ENCODE data around the gene GRIA3.

GRIA3 gene

DNA sequence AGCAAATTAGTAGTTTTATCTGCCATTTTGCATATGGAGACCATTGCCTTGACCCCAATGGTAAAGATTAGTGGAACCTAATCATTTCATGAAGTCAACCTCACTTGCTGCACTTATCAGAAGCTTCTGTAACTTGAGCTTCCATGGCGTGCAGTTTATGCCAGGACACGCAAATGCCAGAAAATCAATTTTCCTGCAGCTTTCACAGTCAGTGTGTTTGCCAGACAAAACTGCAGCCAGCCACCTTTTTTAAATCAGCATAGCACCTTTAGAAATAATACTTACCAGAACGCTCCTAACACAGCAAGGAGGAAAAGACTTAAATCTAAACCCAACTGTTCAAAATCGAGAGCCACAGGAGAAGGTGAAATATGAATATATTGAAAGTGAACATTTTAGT is 265.3 kb downstream of the GRIA3 start:
- H3K9me3 ChIP-seq (ENCODE audit: control insufficient read depth, insufficient read depth, low read length): no peaks in the 10 kb centered on the region
- H3K9ac ChIP-seq (ENCODE audit: low read depth, low read length): no peak overlapping the region
- H3K36me3 ChIP-seq (ENCODE audit: insufficient read depth, low read length): no peaks in the 10 kb centered on the region
- H3K4me1 ChIP-seq (ENCODE audit: insufficient read depth, low read length): no peaks in the 10 kb centered on the region

DNA sequence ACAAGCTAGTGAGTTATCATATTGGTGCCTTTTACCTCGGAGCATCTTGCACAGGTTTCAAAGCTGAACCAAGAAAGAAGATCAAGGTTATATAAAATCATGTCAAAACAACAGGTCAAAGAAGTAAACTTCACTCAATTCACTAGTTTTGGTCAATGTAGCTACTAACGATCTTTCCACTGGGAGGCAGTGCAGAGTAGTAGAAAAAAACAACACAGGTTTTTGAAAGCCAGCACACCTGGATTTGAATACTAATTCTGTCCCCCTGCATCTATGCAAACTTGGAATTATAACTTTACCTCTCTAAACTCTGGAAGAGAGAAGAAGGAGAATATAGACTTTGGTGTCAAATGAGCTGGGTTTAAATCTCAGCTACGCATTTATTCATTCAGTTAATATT is 266.1 kb downstream of the GRIA3 start:
- no peaks in the 10 kb centered on the region for H3K9me3 ChIP-seq (ENCODE audit: control insufficient read depth, insufficient read depth, low read length)
- no peaks in the 10 kb centered on the region for H3K36me3 ChIP-seq (ENCODE audit: insufficient read depth, low read length)
- no peaks in the 10 kb centered on the region for H3K4me1 ChIP-seq (ENCODE audit: insufficient read depth, low read length)
- H3K9ac ChIP-seq (ENCODE audit: low read depth, low read length): no peak overlapping the region

DNA sequence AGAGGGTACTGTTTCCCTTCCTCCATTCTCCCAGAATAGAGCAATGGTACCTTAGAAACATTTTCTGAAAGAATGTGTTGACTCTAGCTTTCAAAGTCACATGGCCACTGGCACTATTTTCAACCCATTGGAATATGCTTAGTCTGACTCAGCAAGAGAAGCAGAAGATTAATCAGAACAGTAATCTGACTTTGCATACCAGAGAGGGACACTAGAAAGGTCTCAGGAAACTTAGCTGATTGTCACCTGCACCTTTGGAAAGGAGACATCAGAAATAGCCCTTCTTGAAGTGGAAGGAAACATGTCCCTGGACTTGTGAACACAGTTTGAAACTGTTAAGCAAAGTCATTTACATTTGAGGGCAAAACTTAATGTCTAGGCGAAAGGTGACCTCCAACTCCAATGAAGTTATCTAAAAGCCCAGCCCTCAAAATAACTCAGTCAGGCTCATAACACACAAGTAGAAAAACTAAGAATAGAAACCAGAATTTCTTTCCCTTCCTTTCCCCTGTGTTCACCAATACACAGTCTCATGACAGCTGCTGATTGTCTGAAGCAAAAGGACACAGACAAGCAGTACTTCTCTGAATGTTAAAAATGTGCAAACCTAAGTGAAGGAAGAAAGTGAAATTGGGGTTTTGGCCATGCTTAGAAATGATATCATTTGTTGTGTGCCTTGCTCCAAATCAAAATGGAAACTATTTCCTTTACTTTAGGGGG is 270.8 kb downstream of the GRIA3 start:
- H3K9ac ChIP-seq (ENCODE audit: low read depth, low read length): no peak overlapping the region
- no peaks in the 10 kb centered on the region for H3K4me1 ChIP-seq (ENCODE audit: insufficient read depth, low read length)
- no peaks in the 10 kb centered on the region for H3K36me3 ChIP-seq (ENCODE audit: insufficient read depth, low read length)
- no peaks in the 10 kb centered on the region for H3K9me3 ChIP-seq (ENCODE audit: control insufficient read depth, insufficient read depth, low read length)

DNA sequence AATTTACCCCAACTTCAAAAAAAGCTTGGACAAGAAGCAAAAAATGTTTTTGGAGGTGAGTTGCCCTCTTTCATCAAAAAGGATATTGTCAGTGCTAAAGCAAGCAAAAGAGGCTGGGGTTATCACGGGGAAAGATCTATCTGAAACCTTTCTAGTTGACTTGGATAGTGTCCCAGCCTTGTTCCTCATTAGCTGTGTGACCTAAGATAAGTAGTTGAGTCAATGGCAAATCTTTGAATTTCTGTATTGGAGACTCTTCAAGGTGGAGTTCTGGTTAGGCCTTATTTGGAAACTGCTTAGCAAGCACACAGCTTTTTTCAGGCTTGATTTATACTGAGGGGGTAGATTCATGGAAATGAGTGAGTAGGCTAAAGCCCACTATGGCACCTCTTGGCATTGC is 271.6 kb downstream of the GRIA3 start:
- Histone ChIP-seq H3K36me3 (ENCODE audit: insufficient read depth, low read length) (no peaks in the 10 kb centered on the region), H3K9me3 (ENCODE audit: control insufficient read depth, insufficient read depth, low read length) (no peaks in the 10 kb centered on the region), H3K9ac (ENCODE audit: low read depth, low read length) (no peak overlapping the region), H3K4me1 (ENCODE audit: insufficient read depth, low read length) (no peaks in the 10 kb centered on the region)

DNA sequence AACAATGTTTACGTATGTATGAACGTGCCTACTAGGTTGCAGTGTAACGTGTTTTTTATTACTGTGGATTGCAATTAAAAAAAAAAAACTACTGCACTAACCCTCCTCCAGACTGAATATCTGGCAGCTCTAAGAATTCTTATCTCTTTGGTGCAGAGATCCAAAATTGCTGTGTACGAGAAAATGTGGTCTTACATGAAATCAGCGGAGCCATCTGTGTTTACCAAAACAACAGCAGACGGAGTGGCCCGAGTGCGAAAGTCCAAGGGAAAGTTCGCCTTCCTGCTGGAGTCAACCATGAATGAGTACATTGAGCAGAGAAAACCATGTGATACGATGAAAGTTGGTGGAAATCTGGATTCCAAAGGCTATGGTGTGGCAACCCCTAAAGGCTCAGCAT is 280.6 kb downstream of the GRIA3 start:
- Histone ChIP-seq H3K36me3 (ENCODE audit: insufficient read depth, low read length) (no peaks in the 10 kb centered on the region), H3K9ac (ENCODE audit: low read depth, low read length) (no peak overlapping the region), H3K4me1 (ENCODE audit: insufficient read depth, low read length) (no peaks in the 10 kb centered on the region), H3K9me3 (ENCODE audit: control insufficient read depth, insufficient read depth, low read length) (no peaks in the 10 kb centered on the region)

DNA sequence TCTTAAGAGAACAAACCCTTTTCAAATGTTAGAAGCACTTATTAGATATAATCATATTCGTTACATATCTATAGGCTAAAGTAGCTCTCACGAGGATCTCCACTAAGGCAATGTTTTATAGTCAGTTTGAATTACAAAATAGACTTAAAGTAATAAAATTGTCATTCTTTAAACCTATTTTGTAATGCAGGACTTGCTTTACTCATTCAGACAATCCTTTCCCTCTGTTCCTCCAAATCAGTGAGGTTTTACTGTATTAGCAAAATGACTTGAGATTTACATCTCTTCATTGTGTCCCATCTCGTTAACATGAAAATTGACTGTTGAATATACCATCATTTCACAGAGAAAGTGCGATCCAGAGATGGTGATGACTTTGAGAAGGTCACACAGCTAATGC is 284.4 kb downstream of the GRIA3 start:
- H3K36me3 ChIP-seq (ENCODE audit: insufficient read depth, low read length): no peaks in the 10 kb centered on the region
- no peak overlapping the region for H3K9ac ChIP-seq (ENCODE audit: low read depth, low read length)
- no peaks in the 10 kb centered on the region for H3K4me1 ChIP-seq (ENCODE audit: insufficient read depth, low read length)
- no peaks in the 10 kb centered on the region for H3K9me3 ChIP-seq (ENCODE audit: control insufficient read depth, insufficient read depth, low read length)

DNA sequence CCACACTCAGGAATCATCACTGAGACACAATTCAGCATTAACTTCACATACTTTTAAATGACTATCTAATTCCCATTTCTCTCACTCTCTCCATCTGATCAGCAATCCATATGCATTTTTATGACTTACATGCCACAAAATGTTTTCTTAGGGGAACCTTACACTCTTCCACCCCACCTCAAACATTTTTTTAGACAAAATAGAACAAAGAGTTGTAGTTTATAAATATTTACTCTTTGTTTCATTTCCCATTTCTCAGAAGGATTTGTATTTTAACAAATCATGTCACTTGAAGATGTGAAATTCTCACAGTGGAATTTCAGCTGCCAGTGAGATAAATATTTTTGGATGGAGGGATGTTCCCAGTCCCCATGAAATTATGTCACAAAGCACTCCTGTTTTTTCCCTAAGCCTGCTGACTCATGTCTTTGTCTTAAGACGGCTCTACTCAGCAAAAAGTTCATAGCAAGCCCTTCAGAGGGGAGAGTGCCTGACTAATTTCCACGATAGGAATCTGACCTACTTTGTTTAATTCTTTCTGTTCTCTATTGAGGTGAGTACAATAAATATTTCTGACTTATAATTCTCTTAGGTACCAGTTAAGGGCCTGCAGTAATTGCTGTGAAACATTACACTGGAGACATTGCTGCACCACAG is 291.1 kb downstream of the GRIA3 start:
- no peak overlapping the region for H3K9ac ChIP-seq (ENCODE audit: low read depth, low read length)
- H3K9me3 ChIP-seq (ENCODE audit: control insufficient read depth, insufficient read depth, low read length): no peaks in the 10 kb centered on the region
- no peaks in the 10 kb centered on the region for H3K36me3 ChIP-seq (ENCODE audit: insufficient read depth, low read length)
- 0 out of 2 replicates have a peak, but pooled peaks cover 8% of the 10 kb centered on the region for H3K4me1 ChIP-seq (ENCODE audit: insufficient read depth, low read length)

DNA sequence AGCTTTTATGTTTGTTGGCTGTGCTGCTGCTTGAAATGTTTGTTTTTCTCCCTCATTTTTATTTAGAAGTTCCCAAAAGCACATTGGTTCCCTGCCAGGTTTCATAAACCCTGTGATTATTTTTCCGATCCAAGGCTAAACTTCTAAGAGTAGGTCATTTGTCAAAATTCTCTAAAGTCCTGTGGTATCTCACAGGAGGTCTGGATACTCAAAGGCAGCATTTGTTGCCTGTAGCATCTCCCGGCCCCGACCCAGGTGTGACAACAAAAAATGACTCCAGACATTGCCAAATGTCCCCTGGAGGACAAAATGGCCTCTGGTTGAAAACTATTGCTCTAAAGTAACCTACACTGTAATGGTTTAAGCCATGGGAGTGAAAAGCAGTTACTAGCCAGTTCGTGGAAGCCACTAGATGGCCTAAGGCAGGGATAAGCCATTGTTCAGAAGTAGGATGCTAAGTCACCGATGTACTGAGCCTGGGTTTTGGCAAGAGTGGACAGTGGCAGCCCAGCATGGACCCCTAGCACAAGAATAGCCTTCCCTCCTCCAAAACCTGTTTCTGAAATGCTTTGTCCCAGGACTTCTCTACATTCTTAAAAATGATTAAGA is 292.6 kb downstream of the GRIA3 start:
- no peaks in the 10 kb centered on the region for H3K36me3 ChIP-seq (ENCODE audit: insufficient read depth, low read length)
- H3K9ac ChIP-seq (ENCODE audit: low read depth, low read length): no peak overlapping the region
- no peaks in the 10 kb centered on the region for H3K9me3 ChIP-seq (ENCODE audit: control insufficient read depth, insufficient read depth, low read length)
- H3K4me1 ChIP-seq (ENCODE audit: insufficient read depth, low read length): peaks cover 12% of the 10 kb centered on the region; the same call in 1 of the 2 replicates

DNA sequence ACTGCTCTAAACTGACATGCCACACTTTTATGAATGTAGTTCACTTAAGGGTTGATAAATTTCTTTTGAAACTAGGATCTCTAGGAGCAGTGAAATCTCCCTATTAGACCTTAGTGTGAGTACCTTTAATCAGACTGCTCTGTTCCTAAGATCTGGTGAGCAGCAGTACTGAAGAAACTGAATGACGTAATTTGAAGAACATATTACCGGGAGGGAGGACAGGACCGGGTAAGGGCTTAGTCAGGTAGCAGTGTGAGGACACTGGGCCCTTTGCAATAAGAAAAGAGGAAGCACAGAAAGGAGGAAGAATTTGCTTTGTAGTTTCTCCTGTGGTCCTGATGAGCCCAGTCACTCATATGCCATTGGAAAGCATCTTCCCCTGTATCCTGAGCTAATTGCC is 293.6 kb downstream of the GRIA3 start:
- Histone ChIP-seq H3K9me3 (ENCODE audit: control insufficient read depth, insufficient read depth, low read length) (no peaks in the 10 kb centered on the region), H3K36me3 (ENCODE audit: insufficient read depth, low read length) (no peaks in the 10 kb centered on the region), H3K9ac (ENCODE audit: low read depth, low read length) (no peak overlapping the region)

DNA sequence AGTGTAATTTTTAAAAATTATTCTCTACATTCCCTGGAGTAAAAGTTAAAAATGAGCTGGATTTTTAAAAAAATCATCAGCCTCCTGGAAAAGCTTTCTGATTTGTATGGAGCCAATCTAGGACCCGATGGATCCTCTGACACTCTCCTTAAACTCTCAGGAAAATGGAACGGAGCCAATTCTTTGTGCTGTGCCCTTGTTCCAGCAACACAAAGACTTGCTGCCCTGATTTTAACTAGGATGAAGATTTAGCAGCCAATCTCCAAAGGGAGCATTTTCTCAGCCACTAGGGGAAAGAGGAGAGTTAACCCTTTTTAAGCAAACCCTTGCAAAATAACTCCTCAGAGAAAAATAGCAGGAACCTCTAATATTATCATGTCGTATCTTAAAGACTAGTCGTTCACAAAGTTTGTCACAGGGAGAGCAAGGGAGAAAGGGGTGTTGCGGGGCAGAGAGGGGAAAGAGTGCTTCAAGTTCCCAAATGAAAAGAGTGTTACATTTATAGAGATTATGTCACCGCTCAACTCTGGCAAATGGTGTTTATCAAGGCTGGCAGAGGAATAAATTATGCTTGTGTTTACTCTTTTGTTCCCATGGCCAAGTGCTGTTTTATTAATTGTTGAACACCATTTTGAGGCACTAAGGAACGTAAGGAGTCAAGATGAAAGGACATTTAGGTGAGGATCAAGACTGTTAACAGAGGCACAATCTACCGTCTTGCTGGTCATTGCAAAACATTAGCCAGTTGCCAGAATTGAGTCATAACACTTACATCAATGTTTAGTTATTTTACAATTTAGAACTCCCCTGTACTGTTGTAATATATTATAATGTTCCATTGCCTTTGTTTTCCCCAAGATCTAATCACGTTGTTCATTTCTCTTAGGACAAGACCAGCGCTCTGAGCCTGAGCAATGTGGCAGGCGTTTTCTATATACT is 298.1 kb downstream of the GRIA3 start:
- H3K36me3 ChIP-seq (ENCODE audit: insufficient read depth, low read length): no peaks in the 10 kb centered on the region
- H3K9me3 ChIP-seq (ENCODE audit: control insufficient read depth, insufficient read depth, low read length): no peaks in the 10 kb centered on the region
- peaks cover 12% of the 10 kb centered on the region for H3K4me1 ChIP-seq (ENCODE audit: insufficient read depth, low read length)
- no peak overlapping the region for H3K9ac ChIP-seq (ENCODE audit: low read depth, low read length)

More for the DNA sequence above, 293.6 kb downstream of the GRIA3 start:
- H3K4me1 ChIP-seq (ENCODE audit: insufficient read depth, low read length): peaks cover 20% of the 10 kb centered on the region

DNA sequence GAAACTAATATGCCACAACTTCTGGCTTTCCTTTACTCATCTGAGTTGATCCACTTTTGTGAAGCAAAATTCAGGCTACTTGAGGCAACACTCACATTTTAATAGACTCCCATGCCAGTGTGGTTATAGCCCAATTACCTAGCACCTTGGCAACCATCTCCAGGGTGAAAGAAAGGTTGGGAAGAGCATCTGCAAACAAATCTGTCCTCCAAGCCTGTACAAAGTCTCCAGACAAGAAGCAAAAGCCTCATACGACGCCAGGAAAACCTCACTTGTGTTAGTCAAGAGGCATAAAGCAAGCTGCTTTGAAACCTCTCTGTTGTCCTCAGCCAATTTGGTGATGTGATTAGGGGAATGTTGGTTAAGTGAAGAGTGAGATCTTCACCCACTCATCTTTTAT is 302.2 kb downstream of the GRIA3 start:
- Histone ChIP-seq H3K9ac (ENCODE audit: low read depth, low read length) (no peak overlapping the region), H3K9me3 (ENCODE audit: control insufficient read depth, insufficient read depth, low read length) (no peaks in the 10 kb centered on the region), H3K4me1 (ENCODE audit: insufficient read depth, low read length) (peaks cover 18% of the 10 kb centered on the region), H3K36me3 (ENCODE audit: insufficient read depth, low read length) (no peaks in the 10 kb centered on the region)

DNA sequence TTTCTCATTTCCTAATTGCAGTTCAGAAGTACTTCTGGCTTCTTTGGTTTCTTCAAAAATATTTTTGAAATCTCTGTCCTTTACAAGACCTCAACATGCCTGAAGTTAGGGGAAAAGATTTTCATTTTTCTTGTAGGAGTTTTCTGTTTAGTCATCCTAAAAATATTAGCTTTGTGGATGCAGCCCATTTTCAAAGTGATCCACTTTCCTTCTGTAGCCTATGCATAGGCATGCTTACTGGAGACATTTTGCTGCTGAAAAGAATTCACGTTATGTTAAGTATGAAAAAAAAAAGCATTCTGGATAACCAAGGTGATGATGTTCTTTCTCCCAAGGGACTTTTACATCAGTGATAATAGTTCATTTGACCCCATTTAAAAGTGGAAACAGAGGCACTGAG is 303.2 kb downstream of the GRIA3 start:
- no peaks in the 10 kb centered on the region for H3K9me3 ChIP-seq (ENCODE audit: control insufficient read depth, insufficient read depth, low read length)

DNA sequence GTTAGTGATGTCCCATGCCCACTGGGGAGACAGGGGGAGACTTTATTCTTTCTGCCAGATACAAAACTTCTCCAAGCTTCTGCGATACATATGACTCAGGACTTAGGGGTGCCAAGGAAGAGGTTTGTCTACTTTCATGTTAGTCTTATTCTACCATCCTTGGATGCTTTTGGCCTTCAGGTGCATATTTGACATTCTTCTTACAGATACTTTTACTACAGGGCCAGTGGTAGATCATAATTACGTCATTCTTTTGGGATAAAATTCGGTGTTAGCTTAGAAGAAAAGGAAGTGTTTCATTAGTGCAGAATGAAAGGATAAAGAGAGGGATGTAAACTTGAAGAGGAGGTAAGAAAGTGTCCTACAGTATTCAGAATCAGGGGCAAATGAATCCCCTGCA is 303.6 kb downstream of the GRIA3 start:
- H3K9me3 ChIP-seq (ENCODE audit: control insufficient read depth, insufficient read depth, low read length): no peaks in the 10 kb centered on the region

More for the DNA sequence above, 303.2 kb downstream of the GRIA3 start:
- Histone ChIP-seq H3K9ac (ENCODE audit: low read depth, low read length) (no peak overlapping the region), H3K36me3 (ENCODE audit: insufficient read depth, low read length) (no peaks in the 10 kb centered on the region), H3K4me1 (ENCODE audit: insufficient read depth, low read length) (peaks cover 9% of the 10 kb centered on the region; the same call in 1 of the 2 replicates)

DNA sequence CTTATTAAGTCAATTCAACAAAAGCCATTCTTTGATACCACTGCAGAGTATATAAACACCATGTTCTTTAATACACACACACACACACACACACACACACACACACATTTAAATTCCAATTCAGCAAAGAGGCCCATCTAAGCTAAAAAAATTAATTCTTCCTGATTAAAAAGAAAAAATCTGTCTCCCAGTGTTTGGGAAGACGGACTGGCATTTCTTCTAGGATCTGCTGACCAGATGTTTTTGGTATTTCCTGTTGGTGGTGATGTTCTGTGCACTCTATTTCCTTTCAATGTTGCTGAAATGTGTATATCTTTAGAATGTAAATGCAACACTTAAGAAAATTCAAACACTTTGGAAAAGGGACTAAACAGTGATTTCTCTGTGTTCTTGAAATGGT is 304.9 kb downstream of the GRIA3 start:
- H3K4me1 ChIP-seq (ENCODE audit: insufficient read depth, low read length): peaks cover 10% of the 10 kb centered on the region; the same call in 1 of the 2 replicates
- no peaks in the 10 kb centered on the region for H3K36me3 ChIP-seq (ENCODE audit: insufficient read depth, low read length)
- no peak overlapping the region for H3K9ac ChIP-seq (ENCODE audit: low read depth, low read length)
- H3K9me3 ChIP-seq (ENCODE audit: control insufficient read depth, insufficient read depth, low read length): no peaks in the 10 kb centered on the region

More for the DNA sequence above, 303.6 kb downstream of the GRIA3 start:
- Histone ChIP-seq H3K9ac (ENCODE audit: low read depth, low read length) (no peak overlapping the region), H3K36me3 (ENCODE audit: insufficient read depth, low read length) (no peaks in the 10 kb centered on the region), H3K4me1 (ENCODE audit: insufficient read depth, low read length) (peaks cover 6% of the 10 kb centered on the region; the same call in 1 of the 2 replicates)
